CD4-positive, alpha-beta T cell treated with Interleukin-6 at 100 ng/mL for 8 hours (primary cell): ENCODE results near the gene VSTM4.

Source experiments
- DNase-seq: peaks from one replicate; pipeline ENCODE4 v3.0.0-alpha.2; 2020; ENCODE audit warnings: mixed read lengths, low spot score

The VSTM4 gene

GRCh38 chr10:49115015-49115795, at the start of gene VSTM4:
Gene VSTM4 (minus strand): TSS chr10:49115522. CDS start chr10:49115485, 37 bp downstream.
- no peak for DNase-seq

DNA sequence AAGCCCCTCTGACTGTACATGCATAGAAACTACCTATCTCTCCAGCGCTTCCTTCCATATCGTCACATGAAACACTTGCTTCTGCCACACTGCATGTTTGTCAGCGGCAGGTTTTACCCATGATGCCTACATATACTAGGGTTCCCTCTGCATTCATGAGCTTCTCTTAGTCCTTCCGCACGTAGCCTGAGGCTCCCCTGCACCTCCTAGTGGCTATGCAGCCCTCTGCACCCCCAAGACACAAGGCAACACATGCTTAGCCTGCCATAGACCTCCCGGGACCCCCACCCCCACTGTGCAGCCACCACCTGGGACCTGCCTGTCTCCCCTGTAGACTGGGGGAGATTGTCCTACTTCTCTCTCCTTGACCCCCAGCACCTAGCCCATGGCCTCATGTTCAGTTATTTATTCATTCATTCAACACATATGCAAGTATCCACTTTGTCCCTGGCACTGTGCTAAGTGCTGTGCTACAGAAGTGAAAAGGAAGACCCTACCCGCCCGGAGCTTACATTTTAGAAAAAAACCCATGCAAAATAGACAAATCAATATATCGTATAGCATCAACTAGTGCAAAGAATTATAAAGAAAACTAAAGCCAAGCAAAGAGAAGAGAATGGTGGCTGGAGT, 49.4 kb upstream of the VSTM4 start:
- DNase-seq, result peak; percentile 29

GRCh38 chr10:49163741-49164140, 48.4 kb upstream of the VSTM4 start:
- DNase-seq, result no peak

- DNase-seq, result no peak
These were observed 47.5 kb upstream of the VSTM4 start for GRCh38 chr10:49162761-49163310.

- DNase-seq, result no peak
These were observed 46.7 kb upstream of the VSTM4 start for GRCh38 chr10:49162063-49162462.

DNA sequence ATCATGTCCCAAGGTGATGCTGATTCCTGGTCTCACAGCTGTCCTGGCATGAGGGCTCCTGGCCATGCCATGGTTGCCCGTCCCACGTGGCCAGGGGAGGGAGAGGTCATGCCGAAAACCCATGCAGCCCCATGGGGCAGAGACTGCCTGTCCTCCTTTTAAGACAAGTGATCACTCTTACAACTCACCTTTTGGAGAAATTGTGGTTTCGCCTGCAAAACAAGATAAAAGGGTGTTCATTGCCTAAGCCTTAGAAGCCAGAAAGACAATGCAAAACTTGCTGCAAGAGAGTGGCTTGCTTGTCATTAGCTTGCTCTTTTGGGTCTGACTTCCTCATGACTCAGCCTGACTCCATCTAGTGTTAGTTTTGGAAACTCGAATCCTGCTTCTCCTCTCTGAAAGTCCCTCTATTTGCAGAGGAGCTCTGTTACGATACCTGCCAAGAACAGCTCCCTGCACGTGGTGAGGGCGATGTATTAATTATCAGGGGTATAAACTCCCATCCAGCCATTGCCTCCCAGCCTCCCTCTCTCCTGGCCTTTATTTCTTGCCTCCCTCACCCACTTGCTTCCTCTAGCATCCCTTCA, 46.2 kb upstream of the VSTM4 start:
- DNase-seq, result no peak

- DNase-seq, result no peak
These were observed 45.5 kb upstream of the VSTM4 start for GRCh38 chr10:49160814-49161213.

DNA sequence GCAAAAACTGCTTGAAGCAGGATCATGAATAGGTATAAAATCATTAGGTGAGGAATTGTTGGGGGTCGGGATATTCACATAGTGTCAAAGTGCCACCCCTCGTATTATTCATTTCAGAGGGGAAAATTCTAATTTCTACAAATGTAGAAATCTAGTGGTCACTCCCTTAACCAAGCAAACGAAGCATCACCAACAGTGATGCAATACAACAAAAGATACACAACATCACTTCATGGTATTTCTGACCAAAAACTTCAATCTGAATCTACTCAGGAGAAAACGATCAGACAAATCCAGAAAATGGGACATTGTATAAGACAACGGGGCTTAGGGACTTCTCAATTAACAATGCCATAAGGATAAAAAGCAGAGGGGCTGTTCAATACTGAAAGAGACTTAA, 44.8 kb upstream of the VSTM4 start:
- DNase-seq, result no peak

GRCh38 chr10:49158915-49159314, 43.6 kb upstream of the VSTM4 start:
- no peak for DNase-seq

GRCh38 chr10:49158404-49158803, 43.1 kb upstream of the VSTM4 start:
- DNase-seq, result no peak

DNA sequence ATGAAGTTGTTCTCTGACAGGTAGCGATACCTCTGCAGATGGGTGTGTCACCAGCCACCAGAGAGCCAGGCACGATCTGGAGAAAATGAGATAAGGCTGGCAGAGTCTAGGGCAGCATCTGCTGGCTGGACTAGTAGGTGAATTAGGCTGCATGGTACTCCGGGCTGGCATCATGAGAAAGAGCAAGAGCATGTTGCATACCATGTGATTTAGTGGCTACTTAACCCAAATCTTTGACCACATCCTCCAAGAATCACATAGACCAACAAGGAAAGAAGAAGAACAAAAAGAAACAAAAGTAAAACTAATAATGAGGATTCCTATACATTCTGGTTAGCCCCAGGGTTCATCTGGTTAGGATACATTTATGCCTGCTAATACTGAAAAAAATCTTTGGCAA, 41.9 kb upstream of the VSTM4 start:
- no peak for DNase-seq

DNA sequence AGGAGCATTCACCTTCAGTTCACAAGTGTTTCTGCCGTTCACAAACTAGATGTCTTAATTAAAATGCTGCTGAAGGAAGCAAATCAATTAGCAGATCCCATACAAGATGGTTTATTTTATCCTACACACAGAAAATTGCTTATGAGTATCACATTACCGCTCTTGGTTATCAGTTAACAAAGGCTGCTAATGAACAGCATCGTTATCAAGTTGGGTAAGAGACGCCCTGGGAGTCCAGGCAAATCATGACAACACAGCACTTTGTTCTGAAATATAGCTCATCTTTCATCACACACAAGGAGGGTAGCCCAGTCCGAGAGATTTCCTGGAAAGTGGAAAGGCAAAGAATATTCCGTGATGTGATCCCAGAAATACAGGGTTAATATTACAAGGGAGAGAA, 39.3 kb upstream of the VSTM4 start:
- no peak for DNase-seq

- no peak for DNase-seq
These were observed 38.6 kb upstream of the VSTM4 start for GRCh38 chr10:49153971-49154370.

GRCh38 chr10:49153115-49153514, 37.8 kb upstream of the VSTM4 start:
- DNase-seq, result no peak

DNA sequence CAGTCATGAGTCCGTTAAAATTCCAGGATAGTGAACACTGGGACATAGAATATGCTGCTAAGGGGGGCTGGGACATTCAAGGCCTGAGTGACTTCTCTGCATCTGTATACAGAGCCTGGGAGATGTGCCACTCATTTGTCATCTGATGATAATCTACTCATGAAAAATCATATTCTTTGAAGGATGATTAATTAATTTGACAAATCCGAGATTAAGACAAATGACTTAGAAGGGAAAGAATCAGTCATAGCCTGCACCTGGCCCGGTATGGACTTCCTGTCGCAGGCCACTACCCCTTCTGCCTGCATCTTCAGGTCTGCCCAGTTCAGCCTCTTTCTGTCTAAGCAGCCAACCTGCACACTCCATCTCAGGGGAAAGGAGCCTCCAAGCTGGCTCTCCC, 37.3 kb upstream of the VSTM4 start:
- DNase-seq, result no peak

DNA sequence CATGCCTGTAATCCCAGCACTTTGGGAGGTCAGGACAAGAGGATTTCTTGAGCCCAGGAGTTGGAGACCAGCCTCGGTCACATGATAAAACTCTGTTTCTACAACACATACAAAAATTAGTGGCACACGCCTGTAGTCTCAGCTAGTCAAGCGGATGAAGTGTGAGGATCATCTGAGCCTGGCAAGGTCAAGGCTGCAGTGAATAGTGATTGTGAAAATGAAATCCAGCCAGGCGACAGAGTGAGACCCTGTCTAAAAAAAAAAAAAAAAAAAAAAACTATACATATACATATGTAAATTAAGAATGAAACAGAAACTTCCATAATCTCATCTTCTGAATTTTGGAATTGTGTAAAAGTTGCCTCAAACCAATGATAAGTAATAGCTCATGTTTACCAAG, 36.7 kb upstream of the VSTM4 start:
- no peak for DNase-seq

GRCh38 chr10:49151481-49151880, 36.2 kb upstream of the VSTM4 start:
- DNase-seq, result no peak

DNA sequence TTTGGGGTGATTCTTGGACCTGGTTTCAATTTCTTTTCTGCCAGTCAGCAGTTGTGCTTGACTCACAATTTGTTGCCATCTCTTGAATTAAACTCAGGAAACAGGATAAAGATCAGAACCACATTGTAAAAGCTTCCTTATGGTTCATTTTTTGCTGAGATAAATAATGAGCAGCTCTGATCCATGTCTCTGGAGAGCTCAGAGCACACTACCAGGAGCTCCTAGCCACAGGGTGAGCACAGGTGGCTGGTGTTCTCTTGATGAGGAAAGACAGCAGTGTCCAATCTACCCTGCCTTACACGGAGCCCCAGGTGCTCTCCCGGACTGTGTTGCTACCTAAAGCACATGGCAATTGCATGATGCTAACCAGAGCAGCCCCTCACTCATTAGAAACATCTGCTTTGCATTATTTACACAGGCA, 35.7 kb upstream of the VSTM4 start:
- DNase-seq, result no peak

DNA sequence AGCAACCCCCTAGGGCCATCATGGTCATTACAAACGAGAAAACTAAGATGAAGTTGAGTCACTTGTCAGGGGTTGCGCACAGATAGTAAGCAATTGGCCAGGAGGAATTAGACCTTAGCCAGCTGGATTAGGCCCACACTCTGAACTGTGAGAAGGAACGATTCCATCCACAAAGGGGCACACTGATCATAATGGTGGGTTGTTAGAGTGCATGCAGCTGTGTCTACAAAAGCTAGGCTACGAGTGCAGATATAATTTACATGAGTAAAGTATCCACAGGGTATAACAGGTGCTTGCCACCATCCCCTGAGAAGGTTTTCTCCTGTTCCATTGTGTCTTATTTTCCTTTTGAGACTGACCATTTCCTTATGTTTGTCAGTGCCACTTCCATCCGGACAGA, 35.1 kb upstream of the VSTM4 start:
- DNase-seq, result no peak

DNA sequence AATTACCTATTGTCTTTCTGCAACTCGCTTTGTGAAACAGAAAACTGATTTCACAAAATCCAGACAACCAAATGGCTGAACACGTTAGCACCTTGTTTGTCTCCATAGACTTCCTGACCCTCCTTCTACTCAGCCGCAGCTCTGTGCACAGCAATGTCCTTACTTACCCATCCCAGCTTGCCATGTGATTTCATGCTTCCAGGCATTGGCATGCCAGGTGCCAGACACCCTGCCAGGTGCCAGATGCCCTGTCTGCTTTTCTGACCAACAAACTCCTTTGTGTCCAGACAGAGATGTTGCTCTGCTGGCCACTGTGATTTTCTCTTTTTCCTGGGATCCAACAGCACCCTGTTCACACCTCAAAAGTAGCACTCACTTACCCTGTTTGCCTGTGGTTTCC, 34.6 kb upstream of the VSTM4 start:
- no peak for DNase-seq

DNA sequence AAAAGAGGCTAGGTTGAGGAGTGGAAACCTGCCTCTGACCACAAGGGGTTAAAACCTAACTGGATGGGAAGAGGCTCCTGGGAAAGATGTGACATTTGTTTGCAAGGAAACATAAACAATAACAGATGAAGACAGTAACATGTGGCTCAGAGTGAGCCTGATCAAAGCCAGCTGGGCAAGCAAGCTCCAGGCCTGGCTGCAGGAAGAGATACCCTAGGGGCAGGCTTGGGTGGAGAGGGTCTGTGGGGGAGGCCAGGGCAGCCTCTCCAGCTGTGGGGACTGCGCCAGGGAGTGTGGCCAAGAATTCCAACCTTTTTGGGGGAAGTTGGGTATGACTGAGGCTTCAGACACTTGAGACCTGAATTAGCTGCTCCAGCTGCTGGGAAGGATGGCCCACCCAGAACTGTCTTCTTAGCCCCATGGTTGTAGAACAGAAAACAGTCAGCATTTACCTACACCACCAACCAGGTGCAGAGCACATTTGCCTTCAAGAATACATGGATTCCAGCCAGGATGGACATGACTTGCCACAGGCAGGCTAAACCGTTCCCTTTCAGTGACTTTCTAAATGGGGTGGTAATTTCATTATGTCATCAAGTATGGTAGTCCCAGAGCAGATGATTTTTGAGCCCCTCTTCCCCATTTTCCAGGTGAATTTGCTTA, 28.9 kb upstream of the VSTM4 start:
- no peak for DNase-seq

- DNase-seq, result no peak
These were observed 27.9 kb upstream of the VSTM4 start for GRCh38 chr10:49143249-49143648.
